Keratinocyte (primary cell): ENCODE data around the gene RALGAPA2.

Experiments used
- EZH2 ChIP-seq: IDR thresholded peaks from one replicate; pipeline ENCODE4 v1.6.1; 2012; ENCODE audit warnings: inconsistent platforms, mild to moderate bottlenecking, low read length, moderate library complexity
- TF ChIP-seq, protein P1 (sequence below), 3 experiments: IDR thresholded peaks in 1 of 3; conservative IDR thresholded peaks in 1 of 3; optimal IDR thresholded peaks in 1 of 3; 2 replicates in 2 of 3; 3 replicates in 1 of 3; pipeline versions ENCODE3 to v1.5.1; 2011; ENCODE audit warnings: low read length in 3 of 3, mild to moderate bottlenecking in 3 of 3, moderate library complexity in 2 of 3, control low read depth in 1 of 3, inconsistent platforms in 1 of 3; ENCODE audit not compliant: insufficient read depth in 2 of 3; ENCODE audit errors: extremely low read depth in 1 of 3

DNA sequence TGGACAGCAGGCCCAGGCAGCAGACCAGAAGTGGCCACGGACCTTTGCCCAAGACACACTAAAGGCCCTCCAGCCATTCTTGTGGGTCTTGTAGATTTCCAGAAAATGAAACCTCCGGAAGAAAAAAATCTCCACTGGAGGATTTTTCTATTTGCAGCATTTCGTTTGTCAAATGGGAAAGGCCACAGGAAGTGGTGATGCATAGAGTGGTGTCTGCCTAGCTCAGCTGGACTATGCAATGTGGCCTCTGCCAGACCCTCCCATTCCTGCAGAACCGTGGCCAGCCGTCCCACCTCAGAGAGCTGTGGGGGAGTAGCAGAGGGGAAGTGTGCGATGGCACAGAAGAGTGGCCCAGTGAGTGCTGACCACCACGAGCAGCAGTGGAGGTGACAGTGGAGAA is 368.5 kb downstream of the RALGAPA2 start:
- TF ChIP-seq, protein P1, sequence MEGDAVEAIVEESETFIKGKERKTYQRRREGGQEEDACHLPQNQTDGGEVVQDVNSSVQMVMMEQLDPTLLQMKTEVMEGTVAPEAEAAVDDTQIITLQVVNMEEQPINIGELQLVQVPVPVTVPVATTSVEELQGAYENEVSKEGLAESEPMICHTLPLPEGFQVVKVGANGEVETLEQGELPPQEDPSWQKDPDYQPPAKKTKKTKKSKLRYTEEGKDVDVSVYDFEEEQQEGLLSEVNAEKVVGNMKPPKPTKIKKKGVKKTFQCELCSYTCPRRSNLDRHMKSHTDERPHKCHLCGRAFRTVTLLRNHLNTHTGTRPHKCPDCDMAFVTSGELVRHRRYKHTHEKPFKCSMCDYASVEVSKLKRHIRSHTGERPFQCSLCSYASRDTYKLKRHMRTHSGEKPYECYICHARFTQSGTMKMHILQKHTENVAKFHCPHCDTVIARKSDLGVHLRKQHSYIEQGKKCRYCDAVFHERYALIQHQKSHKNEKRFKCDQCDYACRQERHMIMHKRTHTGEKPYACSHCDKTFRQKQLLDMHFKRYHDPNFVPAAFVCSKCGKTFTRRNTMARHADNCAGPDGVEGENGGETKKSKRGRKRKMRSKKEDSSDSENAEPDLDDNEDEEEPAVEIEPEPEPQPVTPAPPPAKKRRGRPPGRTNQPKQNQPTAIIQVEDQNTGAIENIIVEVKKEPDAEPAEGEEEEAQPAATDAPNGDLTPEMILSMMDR (optimal IDR thresholded peaks at IDR 0.05 in 1 of 3, IDR thresholded peaks at IDR 0.05 in 1 of 3, conservative IDR thresholded peaks at IDR 0.05 in 1 of 3; ENCODE audit: extremely low read depth in 1 of 3, insufficient read depth in 2 of 3, low read length in 3 of 3): no peak
- no peak for TF ChIP-seq EZH2
